HG02943 (cell line): ENCODE results near the gene LRRC70.
"Not testable (repeated sequence)": the region's sequence is repeated elsewhere in the genome, so short reads cannot be mapped to it uniquely, and the experiment has no call there.

ENCODE experiments used
- ATAC-seq: cut with Tn5 transposase; IDR thresholded peaks from one replicate; pipeline ENCODE4 v1.9.1; 2021; ENCODE audit warnings: mild to moderate bottlenecking, low read depth, moderate library complexity; ENCODE audit not compliant: unreplicated experiment

Gene LRRC70, protein sequence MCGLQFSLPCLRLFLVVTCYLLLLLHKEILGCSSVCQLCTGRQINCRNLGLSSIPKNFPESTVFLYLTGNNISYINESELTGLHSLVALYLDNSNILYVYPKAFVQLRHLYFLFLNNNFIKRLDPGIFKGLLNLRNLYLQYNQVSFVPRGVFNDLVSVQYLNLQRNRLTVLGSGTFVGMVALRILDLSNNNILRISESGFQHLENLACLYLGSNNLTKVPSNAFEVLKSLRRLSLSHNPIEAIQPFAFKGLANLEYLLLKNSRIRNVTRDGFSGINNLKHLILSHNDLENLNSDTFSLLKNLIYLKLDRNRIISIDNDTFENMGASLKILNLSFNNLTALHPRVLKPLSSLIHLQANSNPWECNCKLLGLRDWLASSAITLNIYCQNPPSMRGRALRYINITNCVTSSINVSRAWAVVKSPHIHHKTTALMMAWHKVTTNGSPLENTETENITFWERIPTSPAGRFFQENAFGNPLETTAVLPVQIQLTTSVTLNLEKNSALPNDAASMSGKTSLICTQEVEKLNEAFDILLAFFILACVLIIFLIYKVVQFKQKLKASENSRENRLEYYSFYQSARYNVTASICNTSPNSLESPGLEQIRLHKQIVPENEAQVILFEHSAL

DNA sequence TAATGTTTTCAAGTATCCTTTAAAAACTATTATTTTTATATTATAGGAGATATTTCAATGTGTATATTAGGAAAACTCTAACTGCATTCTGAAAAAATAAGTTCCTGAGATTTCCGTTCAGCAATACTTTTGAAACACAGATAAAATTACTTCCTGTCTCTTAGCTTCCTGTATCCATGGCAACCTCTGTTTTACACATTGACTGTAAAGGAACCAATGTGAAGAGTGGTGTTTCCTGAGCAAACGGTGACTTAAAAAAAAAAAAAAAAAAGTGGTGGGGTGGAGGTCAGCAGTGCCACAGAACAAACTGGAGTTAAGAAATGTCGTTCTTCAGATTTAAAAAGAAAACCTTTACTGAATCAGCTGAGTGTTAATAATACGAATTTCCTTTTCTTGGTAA lies at the start of gene LRRC70:
Gene LRRC70, plus strand, starts transcription at position 280 of the 400 bp plus-strand sequence. CDS start 620 bp downstream, outside the sequence.
- peak; percentile 90 for ATAC-seq

DNA sequence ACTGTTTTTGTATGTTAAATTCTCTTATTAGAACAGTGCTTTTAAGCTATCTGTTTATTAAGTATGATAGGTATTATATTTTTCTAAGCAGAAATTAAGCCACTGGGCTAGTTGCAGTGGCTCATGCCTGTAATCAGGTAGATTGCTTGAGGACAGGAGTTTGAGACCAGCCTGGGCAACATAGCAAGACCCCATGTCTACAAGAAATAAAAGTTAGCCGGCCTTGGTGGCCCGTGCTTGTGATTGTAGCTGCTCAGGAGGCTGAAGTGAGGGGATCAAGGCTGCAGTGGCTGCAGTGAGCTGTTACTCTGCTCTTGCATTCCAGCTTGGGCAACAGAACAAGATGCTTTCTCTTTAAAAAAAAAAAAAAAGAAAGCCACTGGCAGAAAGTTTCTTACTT lies 45.0 kb upstream of the LRRC70 start:
- no peak for ATAC-seq

DNA sequence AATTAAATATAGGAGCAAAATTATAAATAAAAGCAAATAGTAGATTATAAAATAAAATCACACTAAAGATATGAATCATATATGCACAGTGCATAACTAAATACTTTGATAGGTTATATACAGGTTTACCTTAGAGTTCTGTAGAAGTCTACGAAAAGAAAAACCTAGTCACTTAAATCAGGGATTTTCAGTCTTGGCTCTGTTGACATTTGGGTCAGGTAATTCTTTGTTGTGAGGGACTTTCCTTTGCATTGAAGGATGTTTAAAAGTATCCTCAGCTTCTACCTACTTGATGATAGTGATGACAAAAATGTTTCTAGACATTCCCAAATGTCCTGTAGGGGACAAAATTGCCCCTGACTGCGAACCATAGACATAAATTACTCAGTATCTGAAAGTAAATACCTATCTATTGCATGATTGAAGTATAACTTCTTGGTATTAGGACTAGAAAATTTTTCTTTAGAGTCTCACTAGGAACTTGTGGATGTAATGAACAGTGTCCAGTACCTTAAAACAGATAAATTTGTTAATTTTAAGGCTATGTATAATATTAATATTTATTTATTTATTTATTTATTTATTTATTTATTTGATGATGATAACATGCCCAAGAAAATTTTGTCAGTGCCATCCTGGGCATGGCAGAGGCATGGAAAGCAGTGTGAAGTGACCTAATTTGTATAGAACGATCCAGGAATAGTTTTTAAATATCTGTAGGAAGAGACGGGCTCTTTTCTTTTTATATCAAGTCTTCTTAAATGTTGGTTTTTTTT lies 44.0 kb upstream of the LRRC70 start:
- no peak for ATAC-seq

DNA sequence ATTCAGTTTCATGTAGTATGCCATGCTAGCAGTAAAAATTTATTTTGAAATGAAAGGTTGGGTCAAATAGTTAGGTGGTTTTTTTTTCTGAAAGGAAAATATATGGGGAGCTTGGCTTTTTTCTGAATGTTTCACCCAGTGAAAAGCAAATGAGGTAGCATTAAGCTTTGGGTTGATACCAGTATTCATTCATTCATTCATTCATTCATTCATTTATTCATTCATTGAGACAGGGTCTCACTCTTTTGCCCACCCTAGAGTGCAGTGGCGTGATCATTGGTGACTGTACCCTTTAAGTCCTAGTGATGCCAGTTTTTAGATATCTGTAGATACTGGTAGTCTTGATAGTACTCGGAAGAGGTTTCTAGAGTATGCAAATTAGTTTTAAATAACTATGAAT lies 42.4 kb upstream of the LRRC70 start:
- no peak for ATAC-seq

DNA sequence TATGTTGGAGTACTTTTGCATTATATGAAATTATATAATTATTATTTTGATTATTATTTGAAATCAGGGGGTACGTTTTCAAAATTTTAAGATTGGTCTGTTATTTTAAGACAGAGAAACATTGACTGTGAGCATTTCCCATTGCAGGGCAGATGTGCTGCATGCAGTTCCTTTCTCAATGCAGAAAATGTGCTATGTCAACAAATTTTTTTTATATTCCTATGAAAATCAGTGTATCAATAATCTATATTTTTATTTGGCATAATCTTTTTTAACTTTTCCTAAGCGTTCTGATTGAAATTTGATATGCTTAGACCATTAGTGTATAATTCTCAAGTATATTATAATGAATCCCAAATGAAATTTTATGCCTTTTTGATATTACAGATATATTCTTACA lies 41.8 kb upstream of the LRRC70 start:
- ATAC-seq: no peak

DNA sequence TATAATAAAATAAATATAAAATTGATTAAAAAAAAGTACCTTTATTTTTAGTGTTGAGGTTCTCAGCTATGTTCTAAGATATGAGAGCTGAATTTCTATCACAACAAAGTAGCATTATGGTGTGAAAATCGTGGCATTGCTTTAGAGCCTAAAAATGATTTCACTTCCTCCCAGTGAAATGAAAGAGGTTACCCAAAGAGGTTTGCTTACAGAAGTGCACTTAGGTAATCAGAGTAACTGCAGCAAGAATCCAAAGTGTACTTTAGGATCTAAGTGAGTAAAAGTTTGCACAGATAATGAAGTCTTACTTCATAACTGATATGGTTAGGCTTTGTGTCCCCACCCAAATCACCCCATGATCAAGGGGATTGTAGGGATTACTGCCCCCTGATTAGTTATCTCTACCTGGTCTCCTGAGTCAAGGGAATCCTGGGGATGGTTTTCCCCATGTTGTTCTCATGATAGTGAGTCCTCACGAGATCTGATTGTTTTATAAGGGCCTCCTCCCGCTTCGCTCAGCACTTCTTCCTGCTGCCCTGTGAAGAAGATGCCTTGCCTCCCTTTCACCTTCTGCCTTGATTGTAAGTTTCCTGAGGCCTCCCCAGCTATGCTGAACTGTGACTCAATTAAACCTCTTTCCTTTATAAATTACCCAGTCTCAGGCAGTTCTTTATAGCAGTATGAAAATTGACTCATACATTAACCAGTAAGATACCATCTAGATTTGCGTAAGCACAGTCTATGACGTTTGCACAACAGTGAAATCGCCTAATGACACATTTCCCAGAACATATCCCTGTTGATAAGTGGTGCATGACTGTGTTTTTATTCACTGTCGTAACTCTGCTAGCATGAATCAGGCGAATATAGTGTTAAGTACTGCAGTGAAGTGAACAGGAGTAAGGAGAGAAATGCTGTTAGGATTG lies 40.3 kb upstream of the LRRC70 start:
- no peak for ATAC-seq

DNA sequence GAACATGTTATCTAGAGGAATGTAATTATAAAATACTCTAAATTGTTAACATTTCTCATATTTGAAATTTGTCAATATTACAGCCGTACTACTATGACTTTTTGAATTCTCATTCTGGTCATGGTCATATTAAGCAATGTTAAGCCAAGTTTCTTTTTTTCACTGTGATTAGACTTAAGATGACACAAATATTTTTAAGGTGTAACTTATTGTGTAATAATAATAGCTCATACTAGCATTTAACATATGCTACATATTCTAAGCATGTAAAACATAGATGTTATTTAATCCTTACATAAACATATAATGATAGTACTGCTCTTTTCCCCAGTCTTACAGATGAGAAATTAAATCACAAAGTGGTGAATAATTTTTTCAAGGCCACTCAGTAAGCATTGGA lies 35.9 kb upstream of the LRRC70 start:
- no peak for ATAC-seq

DNA sequence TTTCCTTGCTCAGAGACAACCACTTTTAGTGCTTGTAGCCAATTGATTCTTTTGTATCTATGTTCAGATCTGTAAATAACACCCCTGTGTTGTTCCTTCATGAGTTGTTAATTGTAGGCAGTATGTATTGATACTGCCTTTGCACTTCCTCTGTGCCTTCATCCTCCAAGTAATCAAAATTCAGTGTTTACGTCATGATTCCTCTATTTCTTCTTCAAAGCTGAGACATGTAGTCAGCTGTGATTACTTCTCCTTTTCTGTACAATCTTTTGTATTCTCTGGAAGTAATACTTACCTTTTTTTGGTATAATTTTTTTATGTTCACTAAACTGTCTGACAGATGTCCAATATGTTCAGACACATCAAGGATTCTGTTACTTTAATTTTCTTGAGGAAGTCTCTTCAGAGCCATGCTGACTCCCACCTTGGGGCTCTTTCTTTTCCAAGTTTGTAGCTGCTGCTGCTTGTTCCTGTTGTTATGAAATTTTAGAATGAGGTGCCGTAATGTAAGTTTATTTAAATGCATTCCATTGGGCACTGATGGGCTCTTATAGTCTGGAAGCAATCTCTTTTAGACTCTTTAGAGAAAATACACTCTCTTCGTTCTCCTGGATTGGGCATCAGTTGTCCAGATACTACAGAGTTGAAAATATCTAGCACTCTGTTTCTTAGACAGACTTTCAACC lies 30.5 kb upstream of the LRRC70 start:
- no peak for ATAC-seq

DNA sequence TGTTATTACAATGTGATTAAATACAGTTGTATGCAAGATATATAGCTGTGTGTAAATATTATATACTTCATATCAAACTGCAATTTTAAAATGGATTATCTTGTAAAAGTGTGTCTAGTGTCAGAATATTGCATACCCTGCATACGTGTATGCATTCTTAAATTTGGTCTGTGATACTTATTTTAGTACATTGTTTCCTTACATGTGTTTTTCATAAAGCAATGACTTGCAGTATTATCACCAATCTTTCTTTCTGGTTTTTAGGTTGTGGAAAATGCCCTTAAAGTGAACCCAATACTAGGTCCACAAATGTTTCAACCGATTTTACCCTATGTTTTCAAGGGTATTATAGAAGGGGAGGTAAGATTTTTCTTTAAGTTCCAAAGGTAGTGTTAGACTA lies 28.5 kb upstream of the LRRC70 start:
- ATAC-seq: no peak

DNA sequence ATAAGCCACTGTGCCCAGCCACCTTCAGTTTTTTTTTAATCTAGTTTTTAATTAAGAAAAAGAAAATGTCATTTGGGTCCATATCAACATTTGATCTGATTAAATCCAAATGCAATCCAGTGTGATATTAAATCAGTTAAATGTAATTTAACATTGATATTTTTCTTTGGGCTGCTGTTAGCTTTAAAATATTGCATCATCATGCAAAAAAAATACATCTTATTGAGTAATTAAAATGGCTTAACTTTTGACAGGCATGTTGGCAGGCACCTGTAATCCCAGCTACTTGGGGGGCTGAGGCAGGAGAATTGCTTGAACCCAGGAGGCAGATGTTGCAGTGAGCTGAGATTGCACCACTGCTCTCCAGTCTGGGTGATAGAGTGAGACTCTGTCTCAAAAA lies 22.7 kb upstream of the LRRC70 start:
- ATAC-seq: no peak

DNA sequence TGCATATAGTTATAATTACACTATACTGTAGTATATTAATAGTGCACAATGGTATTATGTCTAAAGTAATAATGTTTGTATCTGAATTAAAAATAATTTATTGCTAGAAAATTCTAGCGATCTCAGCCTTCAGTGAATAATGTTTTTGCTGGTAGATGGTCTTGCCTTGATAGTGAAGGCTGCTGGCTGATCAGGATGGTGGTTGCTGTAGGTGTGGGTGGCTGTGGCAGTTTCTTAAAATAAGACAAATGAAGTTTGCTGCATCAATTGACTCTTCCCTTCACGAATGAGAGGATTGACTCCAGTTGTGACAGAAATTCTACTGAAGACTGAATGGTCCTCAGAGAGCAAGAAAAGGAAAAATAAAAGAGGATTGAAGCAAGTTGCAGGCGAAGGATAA lies 19.7 kb upstream of the LRRC70 start:
- ATAC-seq: no peak

DNA sequence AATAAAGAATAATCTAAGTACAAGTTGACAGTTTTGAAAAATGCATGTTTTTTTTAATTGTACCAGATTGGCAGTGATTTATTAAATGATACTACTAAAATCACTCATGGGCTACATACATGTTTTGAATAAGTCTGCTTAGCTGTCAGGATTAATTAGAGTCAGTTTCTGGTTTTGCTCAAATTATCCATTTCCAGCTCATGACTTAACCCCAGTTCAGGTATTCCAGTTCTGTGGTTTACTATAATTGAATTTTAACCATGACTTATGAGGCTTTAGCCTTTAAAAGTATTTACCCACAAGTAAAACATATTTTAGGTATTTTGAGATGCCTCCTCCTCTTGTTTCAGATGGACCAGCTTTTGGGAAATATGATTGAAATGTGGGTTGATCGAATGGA lies 17.8 kb upstream of the LRRC70 start:
- no peak for ATAC-seq

DNA sequence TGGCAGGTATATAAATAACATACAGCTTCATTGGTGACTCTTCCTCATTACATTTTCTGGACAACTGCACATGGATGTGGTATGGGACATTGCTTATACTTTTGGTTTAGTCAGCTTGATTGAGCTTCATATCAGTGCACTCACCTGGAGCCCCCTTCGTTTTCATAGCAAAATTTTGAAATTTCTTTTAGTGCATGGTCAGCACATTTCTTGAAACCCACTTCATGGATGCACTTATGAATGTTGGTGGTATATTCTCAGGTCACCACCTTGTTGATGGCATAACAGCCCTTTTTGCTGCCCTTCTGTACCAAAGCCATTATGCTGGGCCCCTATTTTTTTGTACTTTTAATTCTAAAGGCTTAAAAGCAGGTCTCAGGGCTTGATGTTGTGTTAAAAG lies 16.7 kb upstream of the LRRC70 start:
- ATAC-seq: no peak

DNA sequence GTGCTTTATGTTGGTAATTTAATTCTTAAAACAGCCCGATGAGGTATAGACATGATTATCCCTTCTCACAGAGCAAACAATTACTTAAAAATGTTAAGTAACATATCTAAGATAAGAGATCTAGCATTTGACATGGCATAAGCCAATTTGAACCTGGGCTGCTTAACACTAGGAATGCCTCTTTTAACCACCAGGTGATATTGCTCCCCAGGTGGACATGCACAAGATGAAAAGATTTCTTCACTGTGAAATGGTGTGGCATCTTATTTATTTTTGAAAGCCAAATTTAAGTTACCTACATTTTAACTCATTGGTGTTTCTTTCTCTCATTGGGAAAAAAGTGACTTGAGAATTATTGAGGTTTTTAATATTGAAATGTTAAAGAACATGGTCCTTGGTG lies 15.8 kb upstream of the LRRC70 start:
- no peak for ATAC-seq

DNA sequence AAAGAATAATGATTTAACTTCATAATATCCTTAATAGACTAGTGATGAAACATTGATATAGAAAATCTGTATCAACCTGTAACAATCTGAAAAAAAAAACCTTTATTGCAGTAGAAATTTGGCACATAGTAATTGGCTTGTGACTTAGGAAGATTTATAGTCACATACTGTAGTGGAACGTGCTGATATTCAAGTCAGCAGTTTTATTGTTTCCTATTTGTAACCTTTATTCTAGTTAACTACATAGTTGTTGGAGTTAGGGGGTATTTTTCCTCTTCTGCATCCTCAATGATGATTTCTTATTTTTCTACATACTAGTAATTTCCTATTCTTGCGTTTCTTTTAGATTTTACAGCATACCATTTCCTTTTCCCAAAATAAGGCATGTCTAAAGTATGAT lies 14.5 kb upstream of the LRRC70 start:
- ATAC-seq: no peak

DNA sequence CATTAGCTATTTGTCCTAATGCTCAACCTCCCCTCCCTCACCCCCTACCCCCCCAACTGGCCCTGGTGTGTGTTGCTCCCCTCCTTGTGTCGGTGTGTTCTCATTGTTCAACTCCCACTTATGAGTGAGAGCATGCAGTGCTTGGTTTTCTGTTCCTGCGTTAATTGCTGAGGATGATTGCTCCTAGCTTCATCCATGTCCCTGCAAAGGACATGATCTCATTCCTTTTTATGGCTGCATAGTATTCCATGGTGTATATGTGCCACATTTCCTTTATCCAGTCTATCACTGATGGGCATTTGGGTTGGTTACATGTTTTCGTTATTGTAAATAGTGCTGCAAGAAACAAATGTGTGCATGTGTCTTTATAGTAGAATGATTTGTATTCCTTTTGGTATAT lies 12.9 kb upstream of the LRRC70 start:
- not testable (repeated sequence) for ATAC-seq

DNA sequence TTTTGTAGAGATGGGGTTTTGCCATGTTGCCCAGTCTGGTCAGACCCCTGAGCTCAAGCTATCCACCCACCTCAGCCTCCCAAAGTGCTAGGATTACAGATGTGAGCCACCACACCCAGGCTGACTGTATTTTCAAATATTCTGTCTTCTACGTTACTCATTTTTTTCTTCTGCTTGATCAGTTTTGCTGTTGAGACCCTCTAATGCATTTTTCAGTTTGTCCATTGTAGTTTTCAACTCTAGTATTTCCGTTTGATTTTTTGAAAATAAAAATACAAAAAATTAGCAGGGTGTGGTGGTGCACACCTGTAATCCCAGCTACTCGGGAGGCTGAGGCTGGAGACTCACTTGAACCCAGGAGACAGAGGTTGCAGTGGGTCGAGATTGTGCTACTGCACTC lies 10.5 kb upstream of the LRRC70 start:
- ATAC-seq: no peak

DNA sequence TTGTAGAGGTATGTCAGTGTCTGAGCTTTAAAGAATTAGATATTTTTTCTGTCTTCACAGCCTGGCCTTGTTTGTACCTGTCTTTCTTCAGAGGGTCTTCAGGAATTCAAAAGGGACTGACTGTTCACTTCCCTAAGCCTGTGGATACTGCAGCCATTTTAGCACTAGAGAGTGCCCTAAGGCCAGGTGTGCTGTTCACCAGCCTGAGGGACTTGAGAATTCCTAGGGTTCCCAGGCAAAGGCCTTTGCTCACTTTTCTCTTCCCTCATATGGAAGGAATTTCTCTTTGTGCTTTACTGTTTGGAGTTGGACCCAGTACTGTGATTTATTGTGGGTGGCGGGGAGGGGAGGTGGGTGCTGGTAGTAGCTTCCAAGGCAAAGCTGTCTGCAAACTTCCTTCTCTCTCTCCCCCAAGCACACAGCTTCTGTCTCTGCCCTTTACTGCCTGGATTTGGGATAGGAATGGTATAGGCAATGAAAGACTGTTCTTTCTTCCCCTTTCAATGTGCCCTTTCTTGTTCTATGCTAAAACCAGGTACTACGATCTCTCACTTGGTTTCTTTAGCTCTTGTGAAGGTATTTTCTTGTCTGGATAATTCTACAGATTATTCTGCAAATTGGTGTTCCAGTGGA lies 9.7 kb upstream of the LRRC70 start:
- ATAC-seq: no peak

DNA sequence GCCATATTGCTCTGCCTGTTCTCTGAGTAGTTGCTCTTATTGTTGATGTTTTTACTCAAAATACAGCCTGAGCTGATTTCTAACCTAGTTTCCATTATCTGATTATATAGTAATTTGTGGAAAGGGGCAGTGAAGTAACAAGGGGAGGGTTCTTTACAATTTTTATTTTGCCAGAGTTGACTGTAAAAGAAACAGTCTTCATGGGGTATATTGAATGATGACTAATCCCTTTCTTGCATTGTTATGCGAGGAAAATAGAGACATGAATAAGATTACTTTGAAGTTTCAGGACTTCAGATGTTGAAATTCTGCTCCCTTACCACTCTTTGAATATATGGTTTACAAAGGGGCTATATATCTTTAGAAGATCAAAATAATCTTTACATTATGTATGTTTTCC lies 9.1 kb upstream of the LRRC70 start:
- ATAC-seq: no peak
